Measurements from ENCODE around the gene SERPIND1. TPM values are rescaled to one million over a fixed set of nuclear protein-coding genes. Genes with fewer than 3 reads are reported as not detected.

Gene SERPIND1
- total and polyA plus RNA-seq, 10 of the 15 experiments (the other 5 are each of a cell fraction or from before 2014, with no cell fraction given), result 0.08 to 0.85 (median 0.38) TPM; not detected in 1

DNA sequence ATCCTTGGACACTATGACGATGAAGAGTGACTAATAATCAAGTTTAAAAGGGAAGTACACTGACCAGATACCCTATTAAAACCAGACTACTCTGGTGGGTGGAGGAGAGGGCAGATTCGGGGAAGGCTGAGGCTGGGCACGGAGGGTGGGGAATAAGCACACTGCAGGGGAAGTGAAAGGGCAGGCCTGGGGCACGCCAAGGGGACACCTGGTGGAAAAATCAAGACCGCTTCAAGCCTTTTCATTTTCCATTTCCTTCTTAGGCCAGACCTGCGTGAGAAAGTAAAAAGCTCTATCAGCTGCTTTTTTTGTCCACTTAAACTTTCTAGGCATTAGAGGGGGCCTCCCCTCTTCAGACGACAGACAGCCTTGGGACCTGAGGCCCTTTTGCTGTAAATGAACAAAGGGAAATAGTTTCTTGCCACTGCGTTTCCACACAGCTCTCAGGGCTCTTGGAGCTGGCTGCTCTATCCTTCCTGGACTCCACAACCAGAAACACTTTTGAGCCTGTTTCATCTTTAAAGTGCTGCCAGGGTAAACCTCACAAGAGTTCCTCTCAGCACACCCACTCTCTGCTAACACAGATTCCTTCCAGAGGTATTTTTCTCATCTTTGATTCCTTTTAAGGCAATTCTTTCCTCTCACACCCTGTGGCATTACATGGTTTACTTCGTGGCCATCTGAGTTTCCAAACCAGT is 25.0 kb upstream of the SERPIND1 start (continued):
- TF ChIP-seq, protein P1, sequence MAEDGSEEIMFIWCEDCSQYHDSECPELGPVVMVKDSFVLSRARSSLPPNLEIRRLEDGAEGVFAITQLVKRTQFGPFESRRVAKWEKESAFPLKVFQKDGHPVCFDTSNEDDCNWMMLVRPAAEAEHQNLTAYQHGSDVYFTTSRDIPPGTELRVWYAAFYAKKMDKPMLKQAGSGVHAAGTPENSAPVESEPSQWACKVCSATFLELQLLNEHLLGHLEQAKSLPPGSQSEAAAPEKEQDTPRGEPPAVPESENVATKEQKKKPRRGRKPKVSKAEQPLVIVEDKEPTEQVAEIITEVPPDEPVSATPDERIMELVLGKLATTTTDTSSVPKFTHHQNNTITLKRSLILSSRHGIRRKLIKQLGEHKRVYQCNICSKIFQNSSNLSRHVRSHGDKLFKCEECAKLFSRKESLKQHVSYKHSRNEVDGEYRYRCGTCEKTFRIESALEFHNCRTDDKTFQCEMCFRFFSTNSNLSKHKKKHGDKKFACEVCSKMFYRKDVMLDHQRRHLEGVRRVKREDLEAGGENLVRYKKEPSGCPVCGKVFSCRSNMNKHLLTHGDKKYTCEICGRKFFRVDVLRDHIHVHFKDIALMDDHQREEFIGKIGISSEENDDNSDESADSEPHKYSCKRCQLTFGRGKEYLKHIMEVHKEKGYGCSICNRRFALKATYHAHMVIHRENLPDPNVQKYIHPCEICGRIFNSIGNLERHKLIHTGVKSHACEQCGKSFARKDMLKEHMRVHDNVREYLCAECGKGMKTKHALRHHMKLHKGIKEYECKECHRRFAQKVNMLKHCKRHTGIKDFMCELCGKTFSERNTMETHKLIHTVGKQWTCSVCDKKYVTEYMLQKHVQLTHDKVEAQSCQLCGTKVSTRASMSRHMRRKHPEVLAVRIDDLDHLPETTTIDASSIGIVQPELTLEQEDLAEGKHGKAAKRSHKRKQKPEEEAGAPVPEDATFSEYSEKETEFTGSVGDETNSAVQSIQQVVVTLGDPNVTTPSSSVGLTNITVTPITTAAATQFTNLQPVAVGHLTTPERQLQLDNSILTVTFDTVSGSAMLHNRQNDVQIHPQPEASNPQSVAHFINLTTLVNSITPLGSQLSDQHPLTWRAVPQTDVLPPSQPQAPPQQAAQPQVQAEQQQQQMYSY (CRISPR knock-in tag; IDR thresholded peaks at IDR 0.05), result no peak
- TF ChIP-seq BHLHE40 (IDR thresholded peaks at IDR 0.05; ENCODE audit: borderline replicate concordance in 1 of 2, low read depth in 2 of 2, low read length in 1 of 2) (peak in 1 of 2 experiments; percentile 31; a peak in 1 of 4 replicates), CREM (IDR thresholded peaks at IDR 0.05; ENCODE audit: low read depth) (peak; percentile 51; the same call in 1 of the 2 replicates), MTA3 (IDR thresholded peaks at IDR 0.05; ENCODE audit: borderline replicate concordance, low read length) (peak; percentile 43; the same call in 1 of the 2 replicates), WRNIP1 (IDR thresholded peaks at IDR 0.05; ENCODE audit: borderline replicate concordance, low read depth, low read length) (no peak), BRCA1 (IDR thresholded peaks at IDR 0.05; ENCODE audit: low read depth, low read length) (no peak), ASH2L (IDR thresholded peaks at IDR 0.05; ENCODE audit: borderline replicate concordance, low read depth) (no peak), ZBTB11 (CRISPR knock-in tag; IDR thresholded peaks at IDR 0.05) (no peak), NFYA (IDR thresholded peaks at IDR 0.05; ENCODE audit: borderline replicate concordance, low read depth, low read length) (no peak), ELK1 (IDR thresholded peaks at IDR 0.05; ENCODE audit: low read depth, low read length) (no peak), MYC (IDR thresholded peaks at IDR 0.05; ENCODE audit: insufficient read depth, insufficient read length, insufficient replicate concordance, low read length, severe bottlenecking) (no peak), FOXK2 (IDR thresholded peaks at IDR 0.05) (no peak), ZBTB33 (IDR thresholded peaks at IDR 0.05) (no peak), EGR1 (IDR thresholded peaks at IDR 0.05; ENCODE audit: borderline replicate concordance in 1 of 2, low read depth in 2 of 2, low read length in 2 of 2) (peak in 1 of 2 experiments; percentile 33; a peak in 1 of 3 replicates), POLR2A (IDR thresholded peaks at IDR 0.05; ENCODE audit: low read depth, low read length) (no peak), SMARCA5 (IDR thresholded peaks at IDR 0.05) (no peak), NBN (IDR thresholded peaks at IDR 0.05) (0 out of 2 replicates have a peak, but pooled peaks have one; percentile 41), KAT2A (conservative IDR thresholded peaks at IDR 0.05; ENCODE audit: control insufficient read depth, low read depth, low read length) (no peak), MAX (IDR thresholded peaks at IDR 0.05; ENCODE audit: low read depth, low read length) (no peak), NR2F1 (conservative IDR thresholded peaks at IDR 0.05) (peak; percentile 85)

Measured in GM12878 (cell line).